H1 (cell line): ENCODE results near the gene MYBPC1. TPM values are rescaled to one million over a fixed set of nuclear protein-coding genes. Genes with fewer than 3 reads are reported as not detected.

Experiments
- CTCF ChIA-PET: fragments of 300-600 bp; sonication (Branson Sonifier 250); formaldehyde crosslinking; loops from one replicate; lab custom pipeline; 2021; ENCODE audit not compliant: partially characterized antibody; lab: Charles Lee
- POLR2A ChIA-PET: fragments of 300-600 bp; sonication (Branson Sonifier 250); formaldehyde crosslinking; loops from one replicate; lab custom pipeline; 2021; ENCODE audit warnings: inconsistent platforms; ENCODE audit not compliant: partially characterized antibody; lab: Charles Lee
- DNase-seq, 2 experiments: peaks; one replicate each; pipeline versions ENCODE4 v3.0.0 to v3.0.0-alpha.2; 2010 to 2022; ENCODE audit warnings: low spot score in 2 of 2, low read depth in 1 of 2, mixed read lengths in 1 of 2
- FAIRE-seq: peaks from 2 replicates; lab custom pipeline; 2011; peaks lifted over from hg19 to GRCh38; lab: Jason Lieb, UNC
- H2AFZ ChIP-seq: 2 replicates; pipeline ENCODE4 v1.8.1; 2012; ENCODE audit warnings: low read length, inconsistent platforms
- H2AK5ac ChIP-seq: 2 replicates; pipeline ENCODE4 v1.6.1; 2013; ENCODE audit warnings: low read depth, low read length
- H2BK120ac ChIP-seq: replicated peaks from 2 replicates; pipeline ENCODE3; 2013; ENCODE audit warnings: low read depth, low read length, inconsistent platforms
- H2BK12ac ChIP-seq: 2 replicates; pipeline ENCODE4 v1.6.1; 2013; ENCODE audit warnings: low read depth, low read length
- H2BK15ac ChIP-seq: 2 replicates; pipeline ENCODE4 v1.6.1; 2013; ENCODE audit warnings: low read length
- H2BK20ac ChIP-seq: 2 replicates; pipeline ENCODE4 v1.6.1; 2013; ENCODE audit warnings: low read length
- H2BK5ac ChIP-seq: 2 replicates; pipeline ENCODE4 v1.6.1; 2013; ENCODE audit warnings: low read depth, low read length
- H3K14ac ChIP-seq: 2 replicates; pipeline ENCODE4 v1.6.1; 2013; ENCODE audit warnings: inconsistent platforms; ENCODE audit not compliant: insufficient read length
- H3K18ac ChIP-seq: 2 replicates; pipeline ENCODE4 v1.6.1; 2013; ENCODE audit warnings: low read length; ENCODE audit errors: extremely low read depth
- H3K23ac ChIP-seq: 2 replicates; pipeline ENCODE4 v1.6.1; 2013; ENCODE audit warnings: inconsistent platforms; ENCODE audit not compliant: insufficient read length
- H3K23me2 ChIP-seq: 2 replicates; pipeline ENCODE4 v1.6.1; 2013; ENCODE audit warnings: low read depth, low read length
- H3K27ac ChIP-seq: 2 replicates; pipeline ENCODE4 v1.6.1; 2011; ENCODE audit warnings: low read depth, low read length, inconsistent platforms
- H3K27me3 ChIP-seq, 4 experiments: replicated peaks in 1 of 4; 1 replicate in 1 of 4; 2 replicates in 3 of 4; pipeline versions ENCODE4 v1.6.1 to v1.8.1; 2011 to 2013; ENCODE audit warnings: low read length in 3 of 4, mild to moderate bottlenecking in 3 of 4, inconsistent platforms in 2 of 4, mixed read lengths in 2 of 4, moderate library complexity in 1 of 4; ENCODE audit not compliant: control insufficient read depth in 3 of 4, insufficient read depth in 3 of 4; ENCODE audit errors: extremely low read depth in 1 of 4
- H3K36me3 ChIP-seq, 4 experiments: 2 replicates each; pipeline versions ENCODE4 v1.6.1 to v1.8.1; 2011 to 2013; ENCODE audit warnings: mild to moderate bottlenecking in 4 of 4, low read length in 3 of 4, moderate library complexity in 2 of 4, control low read depth in 1 of 4, inconsistent platforms in 1 of 4; ENCODE audit not compliant: insufficient read depth in 4 of 4, control insufficient read depth in 2 of 4
- H3K4ac ChIP-seq: replicated peaks from 2 replicates; pipeline ENCODE3; 2013; ENCODE audit warnings: low read length, low read depth, mixed read lengths, inconsistent platforms; ENCODE audit not compliant: insufficient read length
- H3K4me1 ChIP-seq, 4 experiments: replicated peaks in 1 of 4; 1 replicate in 1 of 4; 2 replicates in 3 of 4; pipeline versions ENCODE4 v1.6.1 to v1.8.1; 2011 to 2013; ENCODE audit warnings: low read length in 3 of 4, inconsistent platforms in 2 of 4, mixed read lengths in 1 of 4; ENCODE audit not compliant: insufficient read depth in 4 of 4, control insufficient read depth in 3 of 4
- H3K4me2 ChIP-seq, 2 experiments: 2 replicates each; pipeline versions ENCODE4 v1.6.1 to v1.8.1; 2011 to 2013; ENCODE audit warnings: low read depth in 2 of 2, low read length in 2 of 2, control low read depth in 1 of 2, inconsistent platforms in 1 of 2, mild to moderate bottlenecking in 1 of 2; ENCODE audit not compliant: insufficient read depth in 1 of 2
- H3K4me3 ChIP-seq, 4 experiments: fragments of 200-600, 300-600 bp in 1 of 4; sonication (generic), shearing (Covaris generic), sonication (Bioruptor Twin) in 1 of 4; 2 replicates each; pipeline versions ENCODE4 v1.5.1 to v1.8.1; 2011 to 2016; ENCODE audit warnings: low read length in 4 of 4, low read depth in 3 of 4, control low read depth in 2 of 4, inconsistent platforms in 2 of 4, mild to moderate bottlenecking in 2 of 4, mixed read lengths in 1 of 4, moderate library complexity in 1 of 4; ENCODE audit not compliant: insufficient read depth in 2 of 4; ENCODE audit errors: extremely low read depth in 1 of 4
- H3K56ac ChIP-seq: replicated peaks from 2 replicates; pipeline ENCODE3; 2013; ENCODE audit warnings: low read depth, mild to moderate bottlenecking, mixed read lengths, low read length, inconsistent platforms; ENCODE audit not compliant: insufficient read length
- H3K79me1 ChIP-seq: 2 replicates; pipeline ENCODE4 v1.6.1; 2013; ENCODE audit warnings: low read depth, low read length, control low read depth
- H3K79me2 ChIP-seq, 2 experiments: 2 replicates each; pipeline versions ENCODE4 v1.6.1 to v1.8.1; 2012 to 2013; ENCODE audit warnings: low read length in 2 of 2, mild to moderate bottlenecking in 2 of 2, inconsistent platforms in 1 of 2; ENCODE audit not compliant: insufficient read depth in 2 of 2, control insufficient read depth in 1 of 2
- H3K9ac ChIP-seq, 4 experiments: replicated peaks in 1 of 4; 1 replicate in 1 of 4; 2 replicates in 3 of 4; pipeline versions ENCODE4 v1.6.1 to v1.8.1; 2011 to 2013; ENCODE audit warnings: low read depth in 3 of 4, low read length in 3 of 4, control low read depth in 2 of 4, mild to moderate bottlenecking in 2 of 4, moderate library complexity in 2 of 4, inconsistent platforms in 1 of 4; ENCODE audit errors: extremely low read depth in 1 of 4
- H3K9me3 ChIP-seq, 2 experiments: 2 replicates each; pipeline versions ENCODE4 v1.6.1 to v1.8.1; 2012 to 2013; ENCODE audit warnings: mild to moderate bottlenecking in 2 of 2, moderate library complexity in 2 of 2, control low read depth in 1 of 2, inconsistent platforms in 1 of 2, low read depth in 1 of 2, low read length in 1 of 2, mixed read lengths in 1 of 2; ENCODE audit not compliant: insufficient read depth in 2 of 2
- H4K20me1 ChIP-seq, 2 experiments: replicated peaks in 1 of 2; 2 replicates each; pipeline versions ENCODE3 to v1.8.1; 2011 to 2013; ENCODE audit warnings: inconsistent platforms in 2 of 2, low read length in 2 of 2, mild to moderate bottlenecking in 1 of 2; ENCODE audit not compliant: insufficient read depth in 2 of 2, control insufficient read depth in 1 of 2
- H4K5ac ChIP-seq: 2 replicates; pipeline ENCODE4 v1.6.1; 2013; ENCODE audit warnings: low read length, low read depth, mixed read lengths, inconsistent platforms; ENCODE audit not compliant: insufficient read length
- H4K8ac ChIP-seq: 2 replicates; pipeline ENCODE4 v1.8.0; 2013; ENCODE audit warnings: mild to moderate bottlenecking, moderate library complexity, low read length, inconsistent platforms; ENCODE audit not compliant: insufficient read depth; ENCODE audit errors: extremely low read depth
- H4K91ac ChIP-seq: replicated peaks from 2 replicates; pipeline ENCODE3; 2013; ENCODE audit warnings: low read length, mixed read lengths, inconsistent platforms; ENCODE audit not compliant: insufficient read length
- BACH1 ChIP-seq: IDR thresholded peaks from 2 replicates; pipeline ENCODE4 v1.6.1; 2012; ENCODE audit warnings: low read length, improper control_type of control experiment
- CTBP2 ChIP-seq: IDR thresholded peaks from 2 replicates; pipeline ENCODE4 v1.7.0; 2011; ENCODE audit warnings: borderline replicate concordance, mild to moderate bottlenecking, moderate library complexity, mixed read lengths, low read length; ENCODE audit not compliant: insufficient read depth, insufficient read length
- CTCF ChIP-seq, 3 experiments: IDR thresholded peaks; 1 replicate in 2 of 3; 2 replicates in 1 of 3; pipeline versions ENCODE4 v1.5.1 to v1.6.1; 2011; ENCODE audit warnings: low read length in 3 of 3, mild to moderate bottlenecking in 3 of 3, inconsistent platforms in 2 of 3, low read depth in 1 of 3, moderate library complexity in 1 of 3; ENCODE audit not compliant: insufficient read depth in 1 of 3; ENCODE audit errors: control extremely low read depth in 1 of 3
- FOSL1 ChIP-seq: IDR thresholded peaks from 2 replicates; pipeline ENCODE4 v1.6.1; 2011; ENCODE audit warnings: mild to moderate bottlenecking, low read depth, low read length, moderate library complexity; ENCODE audit not compliant: insufficient read depth
- PHF8 ChIP-seq: fragments of 200-600 bp; sonication (generic); conservative IDR thresholded peaks from 2 replicates; pipeline ENCODE4 v1.7.1; 2012; ENCODE audit warnings: low read depth, mild to moderate bottlenecking, inconsistent platforms, low read length, moderate library complexity
- SIN3A ChIP-seq, 2 experiments: IDR thresholded peaks in 1 of 2; conservative IDR thresholded peaks in 1 of 2; 2 replicates each; pipeline ENCODE4 v1.6.1; 2011 to 2012; ENCODE audit warnings: low read length in 2 of 2, improper control_type of control experiment in 1 of 2, low read depth in 1 of 2, mild to moderate bottlenecking in 1 of 2
- SUZ12 ChIP-seq: fragments of 200-600 bp; sonication (generic); IDR thresholded peaks from 2 replicates; pipeline ENCODE4 v1.6.1; 2012; ENCODE audit warnings: mild to moderate bottlenecking, inconsistent platforms, low read length, moderate library complexity, mixed read lengths
- TEAD4 ChIP-seq: IDR thresholded peaks from 2 replicates; pipeline ENCODE4 v1.6.1; 2012; ENCODE audit warnings: low read depth, low read length, inconsistent platforms, mixed read lengths
- WGBS, 2 experiments: shearing (Covaris generic) in 1 of 2; methylation state at CpG; one replicate each; pipeline versions ENCODE4 v1.1.6 to v1.1.7; 2013 to 2015; ENCODE audit warnings: low lambda C conversion rate in 2 of 2, mixed read lengths in 2 of 2, inconsistent platforms in 1 of 2, low coverage in 1 of 2, missing lambda C conversion rate in 1 of 2; ENCODE audit not compliant: insufficient replicate concordance in 2 of 2, insufficient coverage in 1 of 2, insufficient read length in 1 of 2; ENCODE audit errors: extremely low coverage in 1 of 2, missing lambda C conversion rate in 1 of 2; 5-methylcytosine and 5-hydroxymethylcytosine counted together
- polyA plus RNA-seq, 7 experiments: library from polyadenylated mRNA; depleted of rRNA in 3 of 7; stranded (reverse) in 5 of 7; unstranded in 2 of 7; fragments of >200 nt in 5 of 7; fragments of 200-250 nt in 2 of 7; gene quantifications; 1 replicate in 5 of 7; 2 replicates in 1 of 7; 4 replicates in 1 of 7; pipeline versions ENCODE4 v1.2.1 to v1.2.3, GENCODE V29; 2011 to 2013; ENCODE audit warnings: missing spikeins in 2 of 7, mixed read lengths in 2 of 7
- total RNA-seq: library from RNA; stranded (reverse); fragmentation: NEBNext Ultra II Directional; extraction: Animal tissue kit (Norgen Biotek cat#: 25700); gene quantifications from 2 replicates; pipeline ENCODE4 v1.2.1, GENCODE V29; 2021

The MYBPC1 gene
- total and polyA plus RNA-seq, 2 of the 8 experiments (the other 6 are each of a cell fraction or from before 2014, with no cell fraction given), result not detected

GRCh38 chr12:101671157-101671791, 76.5 kb downstream of the MYBPC1 start:
- Histone ChIP-seq H2BK5ac (no peak overlapping the region), H3K4ac (no peak overlapping the region), H3K56ac (no peak overlapping the region), H2AK5ac (no peak overlapping the region), H3K4me2 (no peak overlapping the region), H3K9me3 (no peaks in the 10 kb centered on the region), H3K9ac (no peak overlapping the region), H4K5ac (no peak overlapping the region), H3K36me3 (no peaks in the 10 kb centered on the region), H3K4me1 (0 out of 7 replicates have a peak, but pooled peaks cover 0 to under 1% (median 0%) of the 10 kb centered on the region in 4 experiments), H2BK12ac (no peak overlapping the region), H3K23me2 (no peaks in the 10 kb centered on the region; the same call in 1 of the 2 replicates), H3K79me1 (no peaks in the 10 kb centered on the region), H3K79me2 (no peaks in the 10 kb centered on the region), H2BK120ac (no peak overlapping the region), H2BK15ac (no peak overlapping the region), H3K23ac (no peak overlapping the region), H3K18ac (no peak overlapping the region), H3K27ac (no peak overlapping the region), H4K20me1 (no peaks in the 10 kb centered on the region), H4K91ac (no peak overlapping the region), H3K4me3 (no peak overlapping the region), H2BK20ac (no peak overlapping the region), H4K8ac (no peak overlapping the region), H3K14ac (no peak overlapping the region), H2AFZ (peak overlapping the region; percentile 44; the same call in 1 of the 2 replicates), H3K27me3 (no peaks in the 10 kb centered on the region)
- no peak for TF ChIP-seq CTCF (IDR thresholded peaks at IDR 0.05; ENCODE audit: control extremely low read depth in 1 of 3, insufficient read depth in 1 of 3, low read depth in 1 of 3, low read length in 3 of 3)
- TF ChIP-seq PHF8, result no peak
- TF ChIP-seq TEAD4, result no peak
- no peak for TF ChIP-seq BACH1
- TF ChIP-seq SUZ12, result no peak
- TF ChIP-seq SIN3A (conservative IDR thresholded peaks at IDR 0.05 in 1 of 2, IDR thresholded peaks at IDR 0.05 in 1 of 2; ENCODE audit: low read depth in 1 of 2, low read length in 2 of 2), result no peak
- TF ChIP-seq CTBP2, result no peak
- TF ChIP-seq FOSL1, result no peak
- DNase-seq (no peak), FAIRE-seq (no peak)
- ChIA-PET POLR2A (no interaction called here), CTCF (interaction anchor here (0.6 to 4.2 kb wide), 12 partner anchors 7 to 325 kb away, joined by 3 to 32 read pairs (median 3); no protein-coding TSS in a partner anchor)
- WGBS, 2 experiments, result 93% methylated on average over 6 of the region's 6 CpGs; no CpG with 5 or more reads in 1 of the 2 experiments
